Measurements from ENCODE around the gene KPNA6. TPM values are rescaled to one million over a fixed set of nuclear protein-coding genes. Genes with fewer than 3 reads are reported as not detected.

The KPNA6 gene
- total RNA-seq, 2 donors from 2014 or later = 39.8 to 57.6 TPM

DNA sequence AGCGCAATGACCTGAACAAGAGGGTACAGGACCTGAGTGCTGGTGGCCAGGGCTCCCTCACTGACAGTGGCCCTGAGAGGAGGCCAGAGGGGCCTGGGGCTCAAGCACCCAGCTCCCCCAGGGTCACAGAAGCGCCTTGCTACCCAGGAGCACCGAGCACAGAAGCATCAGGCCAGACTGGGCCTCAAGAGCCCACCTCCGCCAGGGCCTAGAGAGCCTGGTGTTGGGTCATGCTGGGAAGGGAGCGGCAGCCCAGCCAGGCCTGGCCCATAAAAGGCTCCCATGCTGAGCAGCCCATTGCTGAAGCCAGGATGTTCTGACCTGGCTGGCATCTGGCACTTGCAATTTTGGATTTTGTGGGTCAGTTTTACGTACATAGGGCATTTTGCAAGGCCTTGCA, 87.1 kb downstream of the KPNA6 start:
- ATAC-seq = no peak
- H3K27me3 Mint-ChIP-seq = no peaks in the 10 kb centered on the region
- H3K36me3 Mint-ChIP-seq (ENCODE audit: low read depth) = peaks cover 8% of the 10 kb centered on the region
- H3K4me3 Mint-ChIP-seq = peak overlapping the region; percentile 56
- H3K27ac Mint-ChIP-seq = no peak overlapping the region
- H3K9me3 ChIP-seq (ENCODE audit: control insufficient read depth, low read length, poor library complexity, severe bottlenecking) = no peaks in the 10 kb centered on the region
- DNase-seq = no peak
- peaks cover 33% of the 10 kb centered on the region for H3K4me1 Mint-ChIP-seq

DNA sequence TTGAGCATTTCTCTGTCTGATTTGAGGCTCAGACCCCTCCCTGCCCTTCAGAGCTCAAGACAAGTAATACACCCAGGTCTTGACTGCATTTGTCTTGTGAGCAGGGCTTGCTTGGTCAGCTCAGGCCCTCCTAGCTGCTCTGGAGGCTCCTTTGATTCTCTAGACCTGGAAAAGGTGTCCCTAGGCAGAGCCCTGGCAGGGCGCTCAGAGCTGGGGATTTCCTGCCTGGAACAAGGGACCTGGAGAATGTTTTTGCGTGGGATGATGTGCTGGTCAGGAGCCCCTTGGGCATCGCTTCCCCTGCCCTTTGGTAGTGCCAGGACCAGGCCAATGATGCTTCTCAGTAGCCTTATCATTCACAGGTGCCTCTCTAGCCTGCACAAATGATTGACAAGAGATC, 87.7 kb downstream of the KPNA6 start:
- no peaks in the 10 kb centered on the region for H3K27me3 Mint-ChIP-seq
- DNase-seq (no peak), ATAC-seq (no peak)
- H3K27ac Mint-ChIP-seq = peak overlapping the region; percentile 68
- peak overlapping the region; percentile 15 for H3K4me3 Mint-ChIP-seq
- peaks cover 8% of the 10 kb centered on the region for H3K36me3 Mint-ChIP-seq (ENCODE audit: low read depth)
- H3K4me1 Mint-ChIP-seq = peaks cover 38% of the 10 kb centered on the region
- no peaks in the 10 kb centered on the region for H3K9me3 ChIP-seq (ENCODE audit: control insufficient read depth, low read length, poor library complexity, severe bottlenecking)

DNA sequence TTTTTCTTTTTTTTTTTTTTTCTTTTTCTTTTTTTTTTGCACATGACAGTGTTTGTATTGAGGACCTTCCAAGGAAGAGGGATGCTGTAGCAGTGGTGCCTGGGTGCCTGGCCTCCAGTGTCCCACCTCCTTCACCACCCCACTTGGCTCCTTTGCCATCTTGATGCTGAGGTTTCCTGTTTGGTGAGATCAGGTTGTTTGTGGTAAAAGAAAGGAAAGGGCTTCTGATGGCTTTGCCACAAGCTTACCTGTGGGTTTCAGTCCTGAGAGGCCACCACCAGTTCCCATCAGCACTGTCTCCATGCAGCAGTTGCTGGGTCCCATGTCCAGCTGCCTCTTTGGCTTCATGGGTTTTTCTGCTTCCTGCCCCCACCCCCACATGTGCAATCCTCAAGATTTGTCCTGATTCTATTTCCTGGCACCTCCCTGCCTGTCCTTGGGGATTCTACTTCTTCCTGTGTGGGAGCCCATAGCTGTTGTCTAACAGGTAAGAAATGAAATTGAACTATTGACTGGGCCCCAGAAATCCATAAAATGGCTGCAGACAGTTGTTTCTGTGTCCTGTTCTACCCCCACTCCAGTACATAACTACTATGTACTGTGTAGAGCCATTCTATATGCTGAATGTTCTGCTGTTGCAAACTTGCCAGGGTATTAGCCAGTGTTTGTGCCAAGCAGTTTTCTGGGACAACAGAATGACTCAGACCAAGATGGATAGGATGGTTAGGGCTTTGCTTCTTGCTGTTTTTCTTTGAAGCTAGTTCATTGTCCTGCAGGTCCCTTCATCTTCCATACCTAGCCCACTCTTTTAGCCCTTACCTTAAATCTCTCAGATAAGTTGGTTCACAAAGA, 88.3 kb downstream of the KPNA6 start:
- DNase-seq (no peak), ATAC-seq (peak; percentile 31)
- H3K4me3 Mint-ChIP-seq = peak overlapping the region; percentile 82
- H3K27ac Mint-ChIP-seq = peak overlapping the region; percentile 68
- H3K27me3 Mint-ChIP-seq = no peaks in the 10 kb centered on the region
- no peaks in the 10 kb centered on the region for H3K9me3 ChIP-seq (ENCODE audit: control insufficient read depth, low read length, poor library complexity, severe bottlenecking)
- peaks cover 38% of the 10 kb centered on the region for H3K4me1 Mint-ChIP-seq
- peaks cover 8% of the 10 kb centered on the region for H3K36me3 Mint-ChIP-seq (ENCODE audit: low read depth)

DNA sequence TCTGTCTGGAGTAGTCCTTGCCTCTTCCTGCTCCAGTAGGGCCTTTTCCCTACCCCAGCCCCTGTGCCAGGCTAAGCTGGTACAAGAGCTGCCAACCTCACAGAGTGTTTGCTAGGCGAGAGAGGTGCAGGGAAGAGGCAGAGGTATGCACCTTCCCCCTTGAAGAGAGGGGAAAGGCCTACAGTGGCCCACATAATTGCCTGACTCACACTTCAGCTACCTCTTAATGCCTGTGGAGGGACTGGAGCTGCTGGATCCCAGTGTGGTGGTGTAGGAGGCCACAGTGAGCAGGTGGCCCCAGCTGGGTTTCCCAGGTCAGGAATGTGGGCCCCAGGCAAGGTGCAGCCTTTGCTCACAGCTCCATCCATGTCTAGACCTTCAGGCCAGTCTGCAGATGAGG, 89.2 kb downstream of the KPNA6 start:
- peak overlapping the region; percentile 76 for H3K4me3 Mint-ChIP-seq
- no peaks in the 10 kb centered on the region for H3K27me3 Mint-ChIP-seq
- DNase-seq (no peak), ATAC-seq (no peak)
- peaks cover 5% of the 10 kb centered on the region for H3K36me3 Mint-ChIP-seq (ENCODE audit: low read depth)
- no peaks in the 10 kb centered on the region for H3K9me3 ChIP-seq (ENCODE audit: control insufficient read depth, low read length, poor library complexity, severe bottlenecking)
- peak overlapping the region; percentile 68 for H3K27ac Mint-ChIP-seq
- H3K4me1 Mint-ChIP-seq = peaks cover 44% of the 10 kb centered on the region

DNA sequence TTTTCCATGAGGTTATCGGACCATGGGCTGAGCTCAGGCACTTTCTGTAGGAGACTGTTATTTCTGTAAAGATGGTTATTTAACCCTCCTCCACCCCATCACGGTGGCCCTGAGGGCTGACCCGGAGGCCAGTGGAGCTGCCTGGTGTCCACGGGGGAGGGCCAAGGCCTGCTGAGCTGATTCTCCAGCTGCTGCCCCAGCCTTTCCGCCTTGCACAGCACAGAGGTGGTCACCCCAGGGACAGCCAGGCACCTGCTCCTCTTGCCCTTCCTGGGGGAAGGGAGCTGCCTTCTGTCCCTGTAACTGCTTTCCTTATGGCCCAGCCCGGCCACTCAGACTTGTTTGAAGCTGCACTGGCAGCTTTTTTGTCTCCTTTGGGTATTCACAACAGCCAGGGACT, 90.0 kb downstream of the KPNA6 start:
- no peak for DNase-seq
- Mint-ChIP-seq H3K36me3 (ENCODE audit: low read depth) (peaks cover 4% of the 10 kb centered on the region), H3K4me3 (no peak overlapping the region), H3K27me3 (no peaks in the 10 kb centered on the region), H3K27ac (peak overlapping the region; percentile 87), H3K4me1 (peaks cover 46% of the 10 kb centered on the region)
- ATAC-seq = no peak
- H3K9me3 ChIP-seq (ENCODE audit: control insufficient read depth, low read length, poor library complexity, severe bottlenecking) = no peaks in the 10 kb centered on the region

DNA sequence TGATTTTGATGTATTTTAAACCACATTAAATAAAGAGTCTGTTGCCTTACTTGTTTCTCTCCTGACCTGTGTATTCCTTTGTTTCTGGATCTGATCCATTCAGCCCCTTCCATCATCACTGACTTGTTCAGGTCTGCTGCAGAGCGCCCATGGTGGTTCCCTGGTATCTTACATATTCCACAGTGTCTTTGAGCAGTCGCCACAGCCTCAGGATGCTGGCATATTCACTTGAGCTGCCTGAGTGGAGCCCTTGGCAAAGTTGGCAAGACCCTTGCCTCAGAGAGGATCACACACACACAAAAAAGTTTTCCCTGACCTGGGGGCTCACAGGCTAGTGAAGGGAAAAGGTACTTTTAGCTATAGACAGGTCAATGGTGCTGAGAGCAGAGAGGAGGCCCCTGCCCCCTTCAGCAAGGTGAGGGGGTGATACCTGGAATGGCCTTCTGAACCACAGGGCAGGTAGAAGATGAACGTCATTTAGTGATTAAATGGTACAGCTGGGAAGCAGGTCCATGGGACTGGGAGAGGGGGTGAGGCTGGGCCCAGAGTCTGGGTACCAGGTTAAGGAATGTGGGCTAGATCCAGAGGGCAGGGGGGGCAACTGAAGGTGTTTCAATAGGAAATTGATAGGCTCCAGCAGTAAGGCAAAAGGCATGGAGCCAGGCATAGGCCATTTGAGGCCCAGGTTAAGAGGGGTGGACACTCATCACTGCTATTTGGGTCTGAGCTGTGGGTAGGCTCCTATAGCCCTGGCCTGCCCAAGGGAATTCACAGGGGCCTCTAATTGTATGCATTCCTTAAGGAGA, 90.6 kb downstream of the KPNA6 start:
- H3K27me3 Mint-ChIP-seq = no peaks in the 10 kb centered on the region
- DNase-seq = no peak
- no peak overlapping the region for H3K4me3 Mint-ChIP-seq
- peak overlapping the region; percentile 87 for H3K27ac Mint-ChIP-seq
- ATAC-seq = no peak
- H3K36me3 Mint-ChIP-seq (ENCODE audit: low read depth) = peaks cover 2% of the 10 kb centered on the region
- H3K4me1 Mint-ChIP-seq = peaks cover 48% of the 10 kb centered on the region
- H3K9me3 ChIP-seq (ENCODE audit: control insufficient read depth, low read length, poor library complexity, severe bottlenecking) = no peaks in the 10 kb centered on the region

DNA sequence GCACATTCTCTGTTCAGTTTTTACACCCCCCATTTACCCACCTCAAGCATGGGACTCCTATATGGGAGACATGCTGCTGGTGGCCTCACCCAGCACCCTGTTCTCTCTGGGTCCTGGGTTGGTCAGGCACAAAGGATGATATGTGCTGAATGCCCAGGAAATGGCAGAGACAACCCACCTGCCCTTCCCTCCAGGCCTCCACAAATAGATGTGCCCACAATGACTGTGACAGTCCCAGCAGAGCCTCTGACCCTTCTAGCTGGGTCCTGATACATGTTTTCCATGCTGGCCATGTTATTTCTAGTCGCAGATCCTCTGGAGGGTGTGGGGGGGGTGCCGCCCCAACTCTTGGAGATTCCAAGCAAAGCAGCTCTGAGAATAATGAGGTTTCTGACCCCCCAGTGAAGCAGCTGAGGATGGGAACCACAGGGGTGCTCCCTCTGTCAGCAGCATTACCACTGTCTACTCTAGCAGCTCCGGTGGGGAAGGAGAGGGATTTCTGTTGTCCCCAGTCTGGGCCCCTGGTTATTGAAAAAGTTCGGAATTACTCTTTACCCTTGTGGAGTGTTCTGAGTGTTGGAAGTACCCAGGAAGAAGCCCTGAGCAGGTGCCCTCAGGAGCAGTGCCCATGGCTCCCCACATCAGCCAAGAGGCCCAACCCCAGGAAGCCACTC, 91.3 kb downstream of the KPNA6 start:
- H3K27ac Mint-ChIP-seq = peak overlapping the region; percentile 87

DNA sequence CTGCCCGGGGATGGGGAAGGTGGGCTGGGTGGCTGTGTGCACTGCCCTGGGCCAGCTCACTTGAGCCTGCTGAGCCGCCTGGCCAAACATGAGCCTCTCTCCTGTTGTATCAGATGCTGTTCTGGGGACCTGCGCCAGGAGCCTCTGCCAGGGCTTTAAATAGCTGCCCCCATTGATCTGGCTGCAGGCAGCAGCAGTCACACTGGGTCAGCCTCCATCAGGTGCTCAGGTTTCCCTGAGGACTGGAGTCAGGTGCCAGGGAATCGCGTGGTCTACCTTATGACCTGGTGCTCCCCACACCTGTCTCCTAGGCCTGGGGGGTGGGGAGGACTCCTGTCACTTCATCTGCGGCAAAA, 91.8 kb downstream of the KPNA6 start:
- Mint-ChIP-seq H3K36me3 (ENCODE audit: low read depth) (no peaks in the 10 kb centered on the region), H3K27ac (peak overlapping the region; percentile 98), H3K4me3 (peak overlapping the region; percentile 92), H3K27me3 (no peaks in the 10 kb centered on the region), H3K4me1 (peaks cover 47% of the 10 kb centered on the region)
- H3K9me3 ChIP-seq (ENCODE audit: control insufficient read depth, low read length, poor library complexity, severe bottlenecking) = no peaks in the 10 kb centered on the region
- no peak for ATAC-seq
- no peak for DNase-seq

More for the DNA sequence above, 91.3 kb downstream of the KPNA6 start:
- Mint-ChIP-seq H3K4me3 (peak overlapping the region; percentile 5), H3K4me1 (peaks cover 48% of the 10 kb centered on the region), H3K27me3 (no peaks in the 10 kb centered on the region), H3K36me3 (ENCODE audit: low read depth) (no peaks in the 10 kb centered on the region)
- DNase-seq = no peak
- no peaks in the 10 kb centered on the region for H3K9me3 ChIP-seq (ENCODE audit: control insufficient read depth, low read length, poor library complexity, severe bottlenecking)
- no peak for ATAC-seq

DNA sequence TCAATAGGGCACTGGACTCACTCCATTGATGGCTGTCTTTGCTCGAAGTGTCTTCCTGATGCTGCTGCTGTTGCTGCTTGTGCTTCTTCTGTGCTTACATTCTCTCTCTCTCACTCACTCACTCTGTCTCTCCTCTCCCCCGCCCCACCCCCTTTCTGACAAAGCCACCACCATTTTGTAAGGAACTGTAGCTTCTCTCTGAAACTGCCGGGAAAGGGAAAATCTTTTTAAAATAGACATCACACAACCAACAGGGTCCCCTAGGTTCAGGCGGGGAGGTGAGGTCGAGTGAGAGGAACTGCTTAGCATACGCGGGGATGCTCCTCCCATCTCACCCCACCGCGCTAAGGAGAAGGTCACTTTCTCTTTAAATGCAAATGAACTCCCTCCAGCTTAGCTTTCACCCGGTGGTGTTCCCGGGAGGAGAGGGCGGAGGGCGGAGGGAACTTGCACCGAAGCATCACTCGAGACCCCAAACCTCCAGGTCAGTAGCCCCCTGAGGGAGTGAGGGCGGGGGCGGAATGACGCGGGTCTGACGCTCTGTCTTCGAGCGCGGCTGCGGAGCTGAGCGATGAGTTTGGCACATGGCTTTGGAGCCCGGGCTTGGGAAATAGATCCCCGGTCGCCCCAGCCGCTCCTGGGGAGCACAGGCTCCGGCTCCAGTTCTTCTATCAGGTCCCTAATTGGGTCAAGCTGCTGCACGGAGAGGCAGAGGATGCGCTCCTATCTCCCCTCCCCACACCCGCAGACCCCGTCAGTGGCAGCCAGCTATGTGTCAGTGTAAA, 92.6 kb downstream of the KPNA6 start, which contains the start of gene CCDC28B:
Gene CCDC28B (plus strand): TSS at position 370 of the 785 bp plus-strand sequence. CDS start 1,341 bp downstream, outside the sequence.
- Mint-ChIP-seq H3K4me1 (peaks cover 46% of the 10 kb centered on the region), H3K27ac (peak within 1 kb of the TSS; percentile 98), H3K36me3 (ENCODE audit: low read depth) (no peaks in the 10 kb centered on the region), H3K27me3 (no peaks in the 10 kb centered on the region), H3K4me3 (peak within 1 kb of the TSS; percentile 92)
- no peaks in the 10 kb centered on the region for H3K9me3 ChIP-seq (ENCODE audit: control insufficient read depth, low read length, poor library complexity, severe bottlenecking)
- DNase-seq (peak; percentile 32 to 38 (median 37)), ATAC-seq (peak; percentile 40)

DNA sequence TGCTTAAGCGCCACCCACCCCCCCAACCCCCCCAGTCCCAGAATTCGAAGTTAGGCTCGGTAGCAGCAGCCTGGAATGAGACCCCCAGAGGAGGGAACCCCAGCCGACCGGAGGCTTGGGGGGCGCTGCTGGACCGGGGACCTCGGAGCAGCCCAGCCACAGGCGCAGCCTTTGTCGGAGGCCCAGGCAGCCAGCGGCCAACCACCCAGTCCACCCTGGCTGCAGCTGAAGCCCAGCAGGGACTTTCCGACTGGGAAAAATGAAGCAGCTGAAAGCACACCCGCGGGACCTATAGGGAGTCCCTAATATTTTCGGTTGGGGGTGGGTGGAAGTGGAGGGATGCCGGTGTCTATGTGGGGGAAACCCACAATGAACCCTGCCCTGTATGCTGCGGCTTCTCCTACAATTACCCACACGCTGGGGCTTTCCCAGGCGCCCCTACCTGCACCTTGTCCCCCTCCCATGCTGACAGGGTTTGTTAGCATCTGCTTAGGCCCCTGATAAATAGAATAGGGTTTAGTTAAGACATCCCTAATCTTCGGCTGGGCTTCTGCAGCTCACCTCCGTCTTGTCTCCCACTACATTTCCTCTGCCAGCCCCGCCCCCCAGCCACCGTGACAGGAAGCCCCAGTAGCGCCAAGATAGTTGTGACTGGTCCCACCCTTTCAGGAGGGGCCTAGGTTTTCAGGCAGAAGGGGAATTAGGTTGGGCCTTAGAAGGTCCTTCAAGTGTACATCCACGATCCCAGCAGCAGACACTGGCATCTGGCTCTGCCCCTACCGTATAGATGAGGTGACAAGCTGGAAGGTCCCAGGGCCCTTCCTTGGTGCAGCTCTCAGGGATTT, 93.4 kb downstream of the KPNA6 start:
- H3K27ac Mint-ChIP-seq = peak overlapping the region; percentile 98
- H3K9me3 ChIP-seq (ENCODE audit: control insufficient read depth, low read length, poor library complexity, severe bottlenecking) = no peaks in the 10 kb centered on the region
- peak overlapping the region; percentile 92 for H3K4me3 Mint-ChIP-seq
- H3K27me3 Mint-ChIP-seq = no peaks in the 10 kb centered on the region
- peaks cover 50% of the 10 kb centered on the region for H3K4me1 Mint-ChIP-seq
- ATAC-seq = peak; percentile 84
- peak; percentile 58 to 75 (median 59) for DNase-seq
- H3K36me3 Mint-ChIP-seq (ENCODE audit: low read depth) = no peaks in the 10 kb centered on the region

DNA sequence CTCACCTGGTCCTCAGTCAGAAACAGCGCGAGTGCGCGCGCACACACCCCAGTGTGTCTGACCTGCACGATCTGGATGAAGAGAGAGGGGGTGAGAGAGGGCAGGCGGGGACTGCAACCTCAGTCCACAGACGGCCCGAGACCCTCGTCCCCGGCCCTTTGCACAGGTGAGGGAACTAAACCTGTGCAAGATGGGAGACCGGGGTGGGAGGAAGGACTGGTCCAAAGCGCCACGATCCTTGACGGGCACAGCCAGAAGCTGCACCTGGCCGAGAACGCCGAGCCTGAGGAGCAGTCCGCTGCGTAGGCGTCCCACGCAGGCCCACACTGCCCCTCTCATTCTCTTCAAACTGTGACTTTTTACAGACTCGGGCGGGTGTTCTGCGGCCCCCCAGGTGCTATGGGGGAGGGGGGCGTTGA, 97.1 kb downstream of the KPNA6 start:
- peaks cover 34% of the 10 kb centered on the region for H3K4me1 Mint-ChIP-seq
- H3K4me3 Mint-ChIP-seq = peak overlapping the region; percentile 88
- ATAC-seq (no peak), DNase-seq (no peak)
- no peaks in the 10 kb centered on the region for H3K9me3 ChIP-seq (ENCODE audit: control insufficient read depth, low read length, poor library complexity, severe bottlenecking)
- no peaks in the 10 kb centered on the region for H3K27me3 Mint-ChIP-seq
- no peaks in the 10 kb centered on the region for H3K36me3 Mint-ChIP-seq (ENCODE audit: low read depth)
- peak overlapping the region; percentile 92 for H3K27ac Mint-ChIP-seq
